NCI-H1417 (cell line): Measurements from ENCODE around the gene RXFP3.

Experiments
- DNase-seq, 3 experiments: peaks; one replicate each; lab custom pipeline; 2025; lab: John Stamatoyannopoulos, UW

Gene RXFP3

DNA sequence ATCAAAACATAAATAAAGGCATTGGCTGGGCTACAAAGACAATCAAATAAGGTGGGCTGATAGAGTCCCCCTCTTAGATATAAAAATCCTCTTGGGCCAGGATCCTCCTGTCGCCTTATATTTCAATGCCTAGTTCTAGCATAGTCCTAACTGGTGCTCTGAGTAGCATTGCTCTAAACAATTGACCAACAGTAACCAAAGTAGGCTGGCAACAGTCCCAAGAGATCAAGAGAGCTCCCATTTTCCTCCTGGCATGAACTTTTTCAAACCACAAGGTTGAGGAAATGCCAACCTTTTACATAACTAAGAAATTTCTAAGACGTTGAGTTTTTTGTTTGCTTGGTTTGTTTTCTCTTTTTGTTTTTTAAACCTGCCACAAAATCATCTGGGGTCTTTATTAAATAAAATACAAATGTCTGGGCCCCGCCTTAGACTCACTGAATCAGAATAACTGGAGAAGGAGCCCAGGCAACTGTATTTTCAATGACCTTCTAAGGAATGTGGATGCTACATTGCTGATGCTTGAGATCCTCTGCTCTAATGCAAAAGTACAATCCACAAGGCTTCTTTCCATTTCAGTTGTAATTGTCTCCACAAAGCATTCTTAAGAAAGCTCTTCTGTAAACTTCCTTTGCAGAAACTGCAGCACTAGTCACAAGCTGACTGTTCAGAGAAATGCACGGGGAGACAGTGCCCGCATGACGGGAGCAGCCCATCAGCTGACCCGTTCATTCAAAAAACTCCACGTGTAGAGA, 45.4 kb downstream of the RXFP3 start:
- no peak for DNase-seq

DNA sequence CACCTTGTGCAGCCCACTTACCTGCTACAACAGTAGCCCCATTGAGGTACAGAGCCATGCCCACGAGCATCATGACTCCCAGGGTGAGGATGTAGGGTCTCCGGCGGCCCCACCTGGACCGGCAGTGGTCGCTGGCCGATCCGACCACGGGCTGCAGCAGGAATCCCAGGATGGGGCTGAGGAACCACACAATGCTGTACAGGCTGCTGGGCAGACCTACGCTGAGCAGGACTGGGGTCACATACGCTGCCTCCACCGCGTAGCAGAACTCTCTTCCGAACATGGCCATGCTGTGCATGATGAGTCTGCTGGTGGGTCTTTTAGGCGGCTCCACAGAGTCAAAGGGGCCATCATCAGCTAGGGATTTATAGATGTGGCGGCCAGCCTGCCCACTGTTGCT, 48.0 kb downstream of the RXFP3 start:
- DNase-seq, result no peak

DNA sequence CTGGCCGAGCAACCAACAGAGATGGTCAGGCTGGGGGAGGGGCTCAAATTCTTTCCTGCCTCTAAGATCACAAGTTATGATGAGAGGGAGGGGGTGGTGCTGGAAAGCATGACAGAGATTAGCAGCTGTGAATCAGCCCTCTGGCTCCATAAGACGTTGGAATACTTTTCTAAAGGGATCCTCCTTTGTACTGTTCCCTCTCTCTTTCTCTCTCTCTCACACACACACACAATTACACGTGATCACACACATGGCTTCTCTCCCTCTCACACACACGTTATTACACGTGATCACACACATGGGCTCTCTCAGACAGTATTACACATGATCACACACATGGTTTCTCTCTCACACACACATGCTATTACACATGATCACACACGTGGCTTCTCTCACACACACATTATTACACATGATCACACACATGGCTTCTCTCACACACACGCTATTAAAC, 48.5 kb downstream of the RXFP3 start, which contains the start of gene SLC45A2:
Gene SLC45A2 (minus strand): TSS at position 23 of the 454 bp plus-strand sequence. CDS start 110 bp downstream, outside the sequence.
- no peak for DNase-seq

DNA sequence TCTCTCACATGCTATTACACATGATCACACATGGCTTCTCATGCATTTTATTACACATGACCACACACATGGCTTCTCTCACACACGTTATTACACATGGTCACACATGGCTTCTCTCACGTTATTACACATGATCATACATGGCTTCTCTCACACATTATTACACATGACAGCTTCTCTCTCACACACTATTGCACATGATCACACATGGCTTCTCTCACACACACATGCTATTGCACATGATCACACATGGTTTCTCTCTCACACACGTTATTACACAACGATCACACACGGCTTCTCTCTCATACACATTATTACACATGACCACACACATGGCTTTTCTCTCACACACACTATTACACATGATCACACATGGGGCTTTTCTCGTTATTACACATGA, 49.3 kb downstream of the RXFP3 start:
- no peak for DNase-seq
